DMS 273 (cell line): ENCODE data around the gene CYTL1.
"Not testable (repeated sequence)": the region's sequence is repeated elsewhere in the genome, so short reads cannot be mapped to it uniquely, and the experiment has no call there.

Experiments used
- DNase-seq: peaks from one replicate; lab custom pipeline; 2025; ENCODE audit not compliant: unreplicated experiment; lab: John Stamatoyannopoulos, UW

The CYTL1 gene

DNA sequence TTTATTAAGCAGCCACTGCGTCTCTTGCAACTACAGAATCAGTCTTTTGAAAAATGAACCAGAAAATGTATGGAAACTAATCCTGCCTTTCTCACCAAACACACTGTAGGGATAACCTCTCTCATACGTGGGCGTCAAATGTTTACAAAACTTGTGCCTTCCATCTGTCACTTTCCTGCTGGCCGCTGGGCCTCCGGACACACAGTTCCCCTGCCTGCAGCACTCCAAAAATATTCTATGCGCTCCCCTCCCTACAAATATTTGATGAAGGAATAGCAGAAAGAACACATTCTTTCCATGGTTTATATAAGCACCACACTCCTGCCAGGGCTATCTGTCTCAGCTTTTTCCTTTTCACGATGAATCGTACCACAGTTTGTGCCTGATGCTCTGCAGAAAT is 14.9 kb upstream of the CYTL1 start:
- DNase-seq = peak; percentile 46

DNA sequence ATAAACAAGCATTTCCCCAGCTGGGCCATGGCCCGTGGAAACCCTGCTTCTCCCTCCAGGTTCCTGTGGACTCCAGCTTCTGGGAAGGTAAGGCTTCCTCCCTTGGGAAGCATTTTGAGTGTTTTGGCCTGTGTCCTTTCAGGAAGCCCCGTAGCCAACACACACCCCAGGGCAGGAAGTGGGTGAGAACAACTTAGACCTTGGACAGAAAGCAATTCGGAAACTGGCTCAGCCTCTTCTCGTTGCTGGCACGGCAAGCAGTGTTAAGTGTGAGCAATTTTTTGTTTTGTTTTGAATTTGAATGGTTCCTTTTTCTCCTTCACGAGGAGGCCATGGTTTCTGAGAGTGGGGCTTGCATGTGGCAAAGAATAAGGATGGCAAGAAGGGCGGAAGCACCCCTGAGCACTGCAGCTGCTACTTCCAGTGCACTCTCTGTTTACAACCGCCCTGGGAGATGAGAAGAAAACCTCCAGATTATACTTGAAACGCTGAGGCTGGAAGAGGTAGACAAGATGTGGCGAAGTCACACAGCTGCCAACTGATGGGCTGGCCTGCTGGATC is 14.1 kb upstream of the CYTL1 start:
- peak; percentile 32 for DNase-seq

DNA sequence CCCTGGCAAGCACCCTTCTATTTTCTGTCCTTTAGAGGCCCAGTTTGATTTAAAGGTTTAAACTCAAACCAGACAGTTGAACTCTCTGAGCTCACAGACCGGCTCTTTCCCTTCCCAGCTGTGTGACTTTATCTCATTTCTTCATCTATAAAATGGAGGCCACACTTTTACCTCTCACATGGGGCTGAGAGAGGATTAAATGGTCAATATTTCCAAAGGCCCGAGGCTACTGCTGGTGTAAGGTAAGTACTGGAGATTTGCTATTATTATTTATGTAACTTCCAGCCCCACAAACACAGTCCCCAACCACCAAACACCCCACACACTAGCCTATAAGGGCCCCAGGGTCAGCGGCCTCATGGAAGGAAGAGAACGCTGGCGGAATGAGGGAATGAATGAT is 13.6 kb upstream of the CYTL1 start:
- no peak for DNase-seq

DNA sequence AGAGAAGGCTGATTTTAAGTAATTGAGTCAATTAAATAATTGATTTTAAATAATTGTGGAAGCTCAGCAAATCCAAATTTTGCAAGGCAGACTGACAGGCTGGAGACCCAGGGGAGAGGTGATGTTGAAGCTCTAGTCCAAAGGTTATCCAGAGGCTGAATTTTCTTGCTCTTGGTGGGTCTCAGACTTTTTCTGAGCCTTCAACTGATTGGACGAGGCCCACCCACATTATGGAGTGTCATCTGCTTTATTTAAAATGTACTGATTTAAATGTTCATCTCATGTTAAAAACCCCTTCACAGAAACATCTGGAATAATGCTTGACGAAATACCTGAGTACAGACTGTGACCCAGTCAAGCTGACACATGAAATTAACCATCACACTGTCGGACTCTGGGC is 11.7 kb upstream of the CYTL1 start:
- DNase-seq = no peak

DNA sequence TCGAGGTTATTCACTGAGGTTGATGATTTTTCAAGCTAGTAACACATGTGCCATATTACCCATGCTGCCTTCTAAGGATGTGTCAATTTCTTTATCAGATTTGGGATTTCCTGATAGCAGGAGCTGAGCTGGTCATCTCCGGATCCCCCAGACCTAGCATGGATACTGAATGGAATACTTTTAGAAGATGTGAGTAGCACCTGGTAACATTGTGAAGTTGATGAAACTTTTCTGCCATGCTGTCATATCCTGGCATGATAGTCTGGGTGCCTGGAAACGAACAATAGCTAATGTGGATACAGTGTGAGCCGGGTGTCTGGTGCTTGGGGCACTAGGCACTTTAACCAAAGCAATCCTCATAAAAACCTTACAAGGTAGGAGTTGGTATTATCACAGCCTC is 11.0 kb upstream of the CYTL1 start:
- DNase-seq = no peak

DNA sequence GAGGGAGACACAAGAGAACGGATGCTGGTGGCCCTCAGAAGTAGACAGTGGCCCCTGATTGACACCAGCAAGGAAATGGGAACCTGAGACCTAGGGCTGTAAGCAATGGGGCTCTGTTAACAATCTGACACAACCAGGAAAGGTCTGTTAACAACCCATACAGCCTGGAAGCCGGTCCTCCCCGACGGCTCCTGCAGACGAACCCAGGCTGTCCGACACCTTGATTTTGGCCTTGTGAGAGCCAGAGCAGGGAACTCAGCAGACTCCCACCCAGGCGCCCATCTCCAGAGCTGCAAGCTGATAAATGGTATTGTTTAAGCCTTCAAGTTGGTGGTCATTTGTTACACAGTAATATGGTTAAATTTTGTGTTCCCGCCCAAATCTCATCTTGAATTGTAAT is 10.2 kb upstream of the CYTL1 start:
- DNase-seq = no peak

DNA sequence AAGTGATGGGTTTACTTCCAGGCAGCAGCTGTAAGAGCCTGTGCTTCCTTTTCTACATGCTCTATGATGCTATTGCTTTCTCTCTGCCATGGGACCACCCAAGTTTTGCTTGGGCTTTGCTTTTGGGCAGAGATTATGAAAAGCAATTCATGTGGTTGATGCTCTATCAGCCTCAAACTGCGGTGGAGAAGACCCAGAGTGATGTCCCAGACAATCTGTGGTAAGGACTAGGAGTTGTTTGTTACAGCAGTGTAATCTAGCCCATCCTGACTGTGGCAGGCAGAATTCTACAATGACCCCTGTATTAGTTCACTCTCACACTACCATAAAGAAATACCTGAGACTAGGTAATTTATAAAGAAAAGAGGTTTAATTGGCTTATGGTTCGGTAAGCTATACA is 9.2 kb upstream of the CYTL1 start:
- no peak for DNase-seq

DNA sequence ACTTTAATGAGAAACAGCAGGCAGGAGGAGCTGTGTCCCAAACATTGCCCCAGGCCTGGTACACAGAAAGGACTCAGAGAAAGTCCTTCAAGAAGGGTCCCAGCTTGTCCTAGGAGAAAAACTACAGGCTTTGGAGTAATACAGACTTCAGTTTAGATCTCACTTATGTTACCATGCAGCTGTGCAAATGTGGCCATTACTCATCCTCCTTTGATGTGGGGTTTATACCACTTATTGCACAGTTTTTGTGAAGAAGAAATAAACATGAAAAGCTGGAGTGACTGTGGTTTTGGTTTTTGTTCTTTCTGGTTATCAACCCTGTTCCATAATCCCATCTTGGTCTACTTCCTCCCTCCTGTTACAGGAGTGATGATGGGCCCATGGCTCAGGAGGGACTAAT is 8.1 kb upstream of the CYTL1 start:
- DNase-seq = no peak

DNA sequence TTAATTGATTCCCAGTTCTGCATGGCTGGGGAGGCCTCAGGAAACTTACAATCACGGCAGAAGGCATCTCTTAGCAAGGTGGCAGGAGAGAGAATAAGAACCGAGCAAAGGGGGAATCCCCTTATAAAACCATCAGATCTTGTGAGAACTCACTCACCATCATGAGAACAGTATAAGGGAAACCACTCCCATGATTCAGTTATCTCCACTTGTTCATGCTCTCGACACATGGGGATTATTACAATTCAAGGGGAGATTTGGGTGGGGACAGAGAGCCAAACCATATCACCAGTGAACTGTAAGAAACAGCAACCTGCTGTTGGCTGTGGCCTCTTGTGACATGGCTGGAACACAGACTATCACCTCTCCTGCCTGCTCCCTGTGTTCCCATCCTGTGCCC is 7.1 kb upstream of the CYTL1 start:
- no peak for DNase-seq

DNA sequence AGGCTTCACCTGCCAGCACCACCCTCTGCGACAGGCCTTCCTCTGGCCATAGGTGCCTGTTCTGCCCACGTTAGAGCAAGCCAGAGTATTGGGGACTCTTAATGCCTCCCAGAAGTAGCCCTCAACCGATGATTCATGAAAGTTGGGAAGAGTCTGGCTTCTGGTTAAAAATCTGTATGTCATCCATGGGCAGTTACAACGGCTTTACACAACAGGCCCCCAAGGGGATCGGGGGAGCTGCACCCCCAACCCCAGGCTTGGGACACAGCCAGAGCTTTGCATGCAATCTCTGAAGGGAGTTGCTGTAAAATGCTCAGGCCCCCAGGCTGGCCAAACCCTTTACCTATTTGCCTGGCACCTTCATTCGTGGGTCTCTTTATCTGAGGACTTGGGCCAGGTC is 5.4 kb upstream of the CYTL1 start:
- no peak for DNase-seq

DNA sequence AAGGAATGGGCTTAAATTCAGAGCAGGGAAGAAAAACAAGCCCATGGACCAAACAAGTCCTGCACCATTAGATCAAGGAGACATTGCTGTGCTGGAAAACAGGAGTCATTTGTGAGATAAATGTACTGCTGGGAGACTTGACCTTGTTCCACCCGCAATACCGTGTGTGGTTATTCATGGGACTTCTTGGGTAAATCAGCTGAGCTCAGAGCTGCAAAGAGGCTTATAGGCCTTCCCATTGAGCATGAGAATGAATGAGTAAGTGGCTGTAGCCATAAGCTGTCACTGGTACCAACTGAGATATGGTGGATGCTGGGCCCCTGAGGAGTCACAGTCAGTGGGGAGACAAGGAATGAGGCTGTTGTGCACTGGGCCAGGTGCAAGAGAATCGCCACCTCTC is 2.3 kb upstream of the CYTL1 start:
- DNase-seq = no peak

DNA sequence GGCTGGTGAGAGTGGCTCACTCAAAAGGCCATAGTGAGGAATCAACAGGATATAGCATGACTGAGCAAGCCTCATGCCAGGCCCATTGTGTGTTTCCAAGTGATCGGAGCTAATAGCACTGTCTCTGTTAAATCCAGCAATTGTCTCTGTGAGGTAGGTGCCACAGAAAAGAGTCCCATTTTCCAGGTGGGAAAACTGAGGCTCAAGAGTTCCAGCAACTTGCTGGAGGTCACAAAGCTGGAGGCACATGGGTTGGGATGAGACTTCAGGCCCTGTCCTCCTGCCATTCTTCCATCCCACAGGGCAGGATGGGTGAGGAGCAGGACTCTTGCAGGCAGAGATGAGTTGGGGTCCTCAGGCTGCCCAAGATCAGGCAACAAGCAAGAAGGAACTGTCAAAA is 1.1 kb upstream of the CYTL1 start:
- no peak for DNase-seq

DNA sequence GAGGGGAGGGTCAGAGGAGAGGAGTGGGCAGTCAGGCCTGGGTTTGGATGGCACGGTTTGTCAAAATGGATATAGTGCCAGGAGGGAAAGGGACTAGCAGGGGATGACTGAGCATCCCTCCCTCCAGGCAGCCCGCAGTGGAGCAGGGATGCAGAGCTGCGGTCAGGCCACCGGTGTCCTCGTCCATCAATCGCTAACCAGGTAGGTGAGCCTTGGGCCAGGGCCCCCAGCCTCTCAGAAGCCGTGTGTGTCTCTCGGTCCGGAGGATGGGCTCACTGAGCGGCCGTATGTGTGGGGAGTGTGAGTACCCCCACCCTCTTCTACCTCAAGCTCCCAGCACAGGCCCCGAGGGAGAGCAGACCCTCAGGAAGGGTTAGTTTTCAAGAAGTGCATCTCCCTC is 538 bp upstream of the CYTL1 start:
- no peak for DNase-seq

DNA sequence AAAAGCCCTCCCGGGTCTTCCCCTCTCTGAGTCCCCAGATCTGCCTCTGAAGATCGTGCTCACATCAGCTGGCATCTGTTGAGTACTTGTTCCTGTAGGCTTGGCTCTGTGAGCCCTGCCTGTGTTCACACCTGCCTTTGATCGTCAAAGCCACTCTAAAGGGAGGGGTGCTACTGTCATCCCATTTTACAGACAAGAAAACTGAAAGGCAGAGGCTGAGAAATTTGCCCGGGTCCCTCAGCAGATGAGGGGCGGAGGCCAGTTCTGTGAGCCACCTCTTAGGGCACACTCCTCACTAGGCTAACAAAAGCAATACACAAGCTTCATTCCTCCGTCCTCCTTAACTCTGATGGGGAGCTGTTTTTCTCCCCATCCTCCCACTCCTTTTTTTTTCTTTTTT is 655 bp downstream of the CYTL1 start:
- no peak for DNase-seq

DNA sequence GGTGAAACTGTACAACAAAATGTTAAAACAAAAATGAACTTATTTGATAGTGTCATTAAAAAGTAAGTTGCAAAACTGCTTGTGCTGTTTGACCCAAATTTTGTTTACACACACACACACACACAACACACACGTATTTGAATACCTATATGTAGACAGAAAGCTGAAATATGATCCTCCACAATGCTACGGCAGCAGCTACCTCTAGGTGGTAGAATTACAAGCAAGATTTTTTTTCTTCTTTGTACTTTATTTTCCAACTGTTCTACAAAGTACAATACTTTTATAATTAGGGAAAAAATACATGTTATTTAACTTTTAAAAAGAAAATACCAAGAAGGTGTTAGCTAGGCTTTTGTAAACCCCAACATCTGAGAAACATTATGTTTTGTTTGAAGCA is 1.2 kb downstream of the CYTL1 start:
- DNase-seq = no peak

DNA sequence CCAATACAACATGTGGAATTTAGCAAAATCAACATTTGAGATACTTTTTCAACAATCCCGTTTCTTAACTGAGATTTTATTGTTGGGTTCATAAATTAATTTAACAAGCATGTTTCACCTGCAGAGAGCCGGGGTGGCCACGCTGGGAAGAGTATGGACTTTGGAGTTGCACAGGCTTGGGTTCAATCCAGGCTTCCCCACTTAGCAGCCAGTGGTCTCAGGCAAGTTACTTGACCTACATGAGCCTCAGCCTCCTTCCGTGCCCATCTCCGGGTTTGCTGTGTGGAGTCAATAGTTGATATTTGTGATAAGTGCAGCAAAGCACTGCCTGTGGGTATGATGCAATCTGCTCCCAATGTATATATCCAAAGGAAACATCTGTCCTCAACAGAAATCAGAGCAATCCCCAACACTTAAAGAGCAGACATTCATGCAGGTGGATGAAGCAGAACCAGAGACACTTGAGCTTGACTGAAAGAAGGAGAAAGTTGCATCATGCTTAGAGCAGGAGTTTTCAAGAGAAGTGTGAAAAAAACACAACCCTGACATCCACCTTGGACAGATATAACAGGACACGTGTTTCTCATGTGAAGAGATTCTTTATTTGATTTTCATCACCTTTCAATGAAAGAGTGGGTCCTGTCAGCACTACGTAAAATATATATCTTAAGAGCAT is 5.1 kb downstream of the CYTL1 start:
- no peak for DNase-seq

DNA sequence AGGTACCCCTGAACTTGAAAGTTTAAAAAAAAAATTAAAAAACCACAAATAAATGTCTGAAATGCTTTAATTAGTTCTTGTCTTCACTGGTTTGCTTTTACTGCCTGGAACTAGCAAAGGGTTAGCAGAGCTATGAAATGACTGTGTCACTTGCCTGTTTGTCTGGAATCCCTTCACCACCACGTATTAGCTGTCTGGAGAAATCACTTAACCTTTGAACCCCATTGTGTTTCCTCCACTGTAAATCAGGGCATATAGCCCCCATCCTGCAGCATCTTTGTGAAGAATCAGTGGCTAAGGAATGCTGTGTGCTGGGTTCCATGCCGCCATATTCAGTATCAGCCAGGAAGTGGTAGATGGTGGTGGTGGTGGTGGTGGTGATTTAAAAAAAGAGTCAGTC is 6.3 kb downstream of the CYTL1 start:
- no peak for DNase-seq

DNA sequence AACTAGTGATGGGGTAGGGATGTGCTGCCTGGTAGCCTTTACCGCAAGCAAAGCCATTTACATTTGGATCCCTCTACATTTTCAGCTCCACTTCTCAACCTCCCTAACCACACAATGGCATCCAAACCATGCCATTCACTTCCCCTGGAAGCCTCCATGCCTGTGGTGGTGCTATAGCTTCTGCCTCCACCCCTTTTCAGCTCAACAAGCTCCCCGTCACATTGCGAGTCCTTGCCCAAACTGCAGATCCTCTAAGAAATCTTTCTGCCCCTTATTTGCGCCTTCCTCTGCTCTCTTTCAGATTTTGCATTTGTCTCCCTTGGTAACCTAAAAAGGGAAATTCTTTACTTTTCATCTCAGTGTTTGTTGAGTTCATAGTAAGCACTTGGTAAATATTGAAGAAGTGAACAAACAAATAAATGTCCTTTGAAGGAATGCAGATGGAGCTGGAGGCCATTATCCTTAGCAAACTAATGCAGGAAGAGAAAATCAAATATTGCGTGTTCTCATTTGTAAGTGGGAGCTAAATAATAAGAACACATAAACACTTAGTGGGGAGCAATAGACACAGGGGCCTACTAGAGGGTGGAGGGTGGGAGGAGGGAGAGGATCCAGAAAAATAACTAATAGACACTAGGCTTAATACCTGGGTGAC is 6.9 kb downstream of the CYTL1 start:
- no peak for DNase-seq

DNA sequence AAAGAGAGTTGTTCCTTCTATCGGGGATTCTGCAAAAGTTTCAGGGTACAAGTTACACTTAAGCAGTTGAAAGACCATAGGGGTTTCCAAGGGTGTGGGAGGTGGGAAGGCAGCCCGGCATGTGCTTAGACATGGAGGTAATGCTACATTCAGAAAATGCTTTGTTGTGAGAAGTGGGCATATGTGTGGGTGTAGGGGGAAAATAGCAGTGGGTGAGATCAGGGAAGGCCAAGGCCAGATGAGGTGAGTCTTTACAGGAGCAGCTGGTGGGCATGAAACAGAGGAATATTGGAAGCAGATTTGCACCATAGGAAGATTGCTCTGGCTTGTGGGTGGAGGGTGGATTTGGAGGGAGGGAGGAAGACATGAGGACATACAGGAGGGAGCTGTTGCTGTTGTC is 8.3 kb downstream of the CYTL1 start:
- no peak for DNase-seq

DNA sequence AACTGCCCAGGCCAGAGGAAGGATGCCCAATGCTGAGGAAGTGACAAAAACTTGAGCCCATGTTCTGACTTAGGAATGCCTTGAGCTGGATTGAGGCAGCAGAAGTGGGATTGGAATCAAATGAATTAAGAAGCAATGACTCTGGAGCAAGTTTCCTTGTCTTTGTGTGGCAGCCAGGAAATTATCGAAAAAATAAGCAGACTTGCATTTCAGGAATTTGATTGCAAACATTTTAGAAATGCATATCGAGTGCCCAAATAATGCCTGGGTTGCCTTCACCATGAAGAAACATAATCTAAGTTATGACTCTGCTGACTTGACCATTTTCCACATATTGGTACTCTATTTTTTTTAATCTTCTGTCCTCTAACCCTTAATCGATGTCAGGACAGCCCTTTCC is 9.5 kb downstream of the CYTL1 start:
- DNase-seq = no peak

DNA sequence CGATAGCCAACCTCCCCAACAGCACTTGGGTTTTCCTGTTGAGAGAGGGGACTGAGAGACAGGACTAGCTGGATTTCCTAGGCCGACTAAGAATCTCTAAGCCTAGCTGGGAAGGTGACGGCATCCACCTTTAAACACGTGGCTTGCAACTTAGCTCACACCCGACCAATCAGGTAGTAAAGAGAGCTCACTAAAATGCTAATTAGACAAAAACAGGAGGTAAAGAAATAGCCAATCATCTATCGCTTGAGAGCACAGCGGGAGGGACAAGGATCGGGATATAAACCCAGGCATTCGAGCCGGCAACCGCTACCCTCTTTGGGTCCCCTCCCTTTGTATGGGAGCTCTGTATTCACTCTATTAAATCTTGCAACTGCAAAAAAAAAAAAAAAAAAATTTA is 12.3 kb downstream of the CYTL1 start:
- DNase-seq = not testable (repeated sequence)

DNA sequence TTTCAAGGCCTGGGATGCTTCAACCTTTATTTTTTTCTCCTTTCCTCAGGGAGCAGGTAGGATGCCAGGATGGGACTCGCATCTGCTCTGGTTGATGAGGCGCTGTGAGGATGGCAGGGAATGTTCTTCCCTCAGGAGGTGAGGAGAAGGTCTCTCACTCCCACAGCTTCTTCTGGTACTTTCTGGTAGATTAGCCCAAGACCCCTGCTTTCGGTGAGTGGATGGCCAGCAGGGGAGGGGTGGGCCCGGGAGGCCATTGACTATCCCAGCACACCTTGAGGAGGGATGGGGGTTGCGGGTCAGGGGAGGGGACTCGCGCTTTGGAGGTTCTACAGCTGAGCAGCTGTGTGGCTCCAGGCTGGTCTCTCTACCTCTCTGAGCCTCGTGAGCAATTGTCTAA is 14.8 kb downstream of the CYTL1 start:
- DNase-seq = no peak

DNA sequence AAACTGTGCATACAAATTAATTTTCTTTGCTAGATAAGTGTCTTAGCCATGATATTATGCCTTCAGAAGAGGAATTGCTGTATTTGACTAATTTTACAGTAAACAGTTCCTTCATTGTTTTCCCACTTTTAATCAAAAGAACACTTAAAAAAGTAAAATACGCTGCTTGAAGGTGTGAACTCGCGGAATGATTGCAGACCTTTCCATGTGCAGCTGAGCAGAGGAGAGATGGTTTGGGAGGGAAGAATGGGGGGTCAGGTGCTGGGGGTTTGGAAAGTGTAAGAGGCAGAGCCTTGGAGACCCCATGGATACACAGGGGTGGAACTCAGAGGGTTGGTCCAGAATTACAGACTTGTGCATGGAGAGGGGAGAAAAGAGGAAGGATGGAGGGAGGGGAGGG is 15.3 kb downstream of the CYTL1 start:
- no peak for DNase-seq
